D721Med (cell line): ENCODE measurements around the gene FCRLA.

Experiments used
- DNase-seq: peaks from one replicate; pipeline ENCODE4 v3.0.0; 2011; ENCODE audit warnings: low spot score; ENCODE audit not compliant: insufficient read length
- FAIRE-seq: peaks from 2 replicates; lab custom pipeline; 2011; peaks lifted over from hg19 to GRCh38; lab: Jason Lieb, UNC
- TF ChIP-seq, protein P1 (sequence below): IDR thresholded peaks from 2 replicates; pipeline ENCODE4 v1.5.1; 2012; ENCODE audit warnings: mild to moderate bottlenecking, control low read depth; ENCODE audit not compliant: insufficient read depth; ENCODE audit errors: missing control alignments

The FCRLA gene

DNA sequence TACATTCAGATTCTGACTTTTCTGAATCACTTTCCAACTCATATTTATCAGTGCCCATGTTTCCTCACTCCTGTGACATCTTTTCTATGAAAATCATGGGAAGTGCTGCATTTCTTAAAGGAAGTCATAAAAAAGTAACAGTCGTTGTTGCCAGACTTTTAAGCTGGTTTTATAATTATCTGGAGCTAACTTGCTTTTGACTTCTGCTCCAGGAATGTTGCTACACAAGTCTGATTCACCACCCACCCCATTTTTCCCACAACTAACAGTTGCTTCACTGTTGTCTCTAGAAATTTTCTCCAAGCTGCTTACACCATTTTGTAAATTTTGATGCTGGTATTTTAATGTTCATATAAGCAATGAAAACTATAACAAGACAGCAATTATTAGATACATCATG, 26.5 kb downstream of the FCRLA start:
- TF ChIP-seq, protein P1, sequence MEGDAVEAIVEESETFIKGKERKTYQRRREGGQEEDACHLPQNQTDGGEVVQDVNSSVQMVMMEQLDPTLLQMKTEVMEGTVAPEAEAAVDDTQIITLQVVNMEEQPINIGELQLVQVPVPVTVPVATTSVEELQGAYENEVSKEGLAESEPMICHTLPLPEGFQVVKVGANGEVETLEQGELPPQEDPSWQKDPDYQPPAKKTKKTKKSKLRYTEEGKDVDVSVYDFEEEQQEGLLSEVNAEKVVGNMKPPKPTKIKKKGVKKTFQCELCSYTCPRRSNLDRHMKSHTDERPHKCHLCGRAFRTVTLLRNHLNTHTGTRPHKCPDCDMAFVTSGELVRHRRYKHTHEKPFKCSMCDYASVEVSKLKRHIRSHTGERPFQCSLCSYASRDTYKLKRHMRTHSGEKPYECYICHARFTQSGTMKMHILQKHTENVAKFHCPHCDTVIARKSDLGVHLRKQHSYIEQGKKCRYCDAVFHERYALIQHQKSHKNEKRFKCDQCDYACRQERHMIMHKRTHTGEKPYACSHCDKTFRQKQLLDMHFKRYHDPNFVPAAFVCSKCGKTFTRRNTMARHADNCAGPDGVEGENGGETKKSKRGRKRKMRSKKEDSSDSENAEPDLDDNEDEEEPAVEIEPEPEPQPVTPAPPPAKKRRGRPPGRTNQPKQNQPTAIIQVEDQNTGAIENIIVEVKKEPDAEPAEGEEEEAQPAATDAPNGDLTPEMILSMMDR: no peak
- FAIRE-seq (no peak), DNase-seq (no peak)

DNA sequence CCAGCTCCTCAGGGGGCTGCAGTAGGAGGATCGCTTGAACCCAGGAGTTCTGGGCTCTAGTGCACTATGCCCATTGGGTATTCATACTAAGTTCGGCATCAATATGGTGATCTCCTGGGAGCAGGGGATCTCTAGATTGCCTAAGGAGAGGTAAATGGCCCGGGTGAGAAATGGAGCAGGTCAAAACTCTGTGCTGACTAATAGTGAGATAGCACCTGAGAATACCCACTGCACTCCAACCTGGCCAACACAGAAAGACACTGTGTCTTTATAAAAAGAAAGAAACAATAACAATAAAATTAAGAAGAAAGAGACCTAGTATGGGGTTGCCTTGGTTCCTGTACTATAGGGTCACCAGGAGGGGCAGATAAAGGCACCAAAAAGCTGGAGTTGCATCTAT, 28.8 kb downstream of the FCRLA start:
- DNase-seq (no peak), FAIRE-seq (no peak)
- TF ChIP-seq, protein P1: no peak

DNA sequence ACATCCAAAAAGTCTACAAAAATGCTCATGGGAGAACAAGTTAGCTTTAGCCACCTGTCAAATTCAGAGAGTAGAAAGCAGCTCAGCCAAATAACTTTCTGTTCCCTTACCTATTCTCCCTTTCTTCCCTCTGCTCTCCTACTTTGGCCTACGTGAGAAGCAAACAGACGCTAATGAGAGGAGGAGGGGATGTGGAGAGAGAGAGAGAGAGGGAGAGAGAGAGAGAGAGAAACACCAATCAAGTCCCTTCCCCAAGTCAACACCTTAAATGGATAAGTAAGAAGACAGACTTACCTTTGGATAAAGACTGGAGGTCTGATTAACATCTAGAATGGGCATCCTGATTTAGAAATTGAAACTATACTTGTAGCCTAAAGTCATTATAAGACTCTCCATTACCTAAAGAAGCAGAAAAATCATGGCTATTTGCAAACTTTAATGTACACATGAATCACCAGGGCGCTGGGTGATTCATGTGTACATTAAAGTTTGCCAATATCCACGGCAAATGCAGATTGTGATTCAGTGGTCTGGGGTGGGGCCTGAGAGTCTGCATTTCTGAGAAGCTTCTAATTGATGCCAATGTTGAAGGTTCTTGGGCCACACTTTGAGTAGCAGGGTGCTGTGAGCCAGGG, 29.4 kb downstream of the FCRLA start:
- TF ChIP-seq, protein P1: no peak
- DNase-seq (no peak), FAIRE-seq (no peak)

DNA sequence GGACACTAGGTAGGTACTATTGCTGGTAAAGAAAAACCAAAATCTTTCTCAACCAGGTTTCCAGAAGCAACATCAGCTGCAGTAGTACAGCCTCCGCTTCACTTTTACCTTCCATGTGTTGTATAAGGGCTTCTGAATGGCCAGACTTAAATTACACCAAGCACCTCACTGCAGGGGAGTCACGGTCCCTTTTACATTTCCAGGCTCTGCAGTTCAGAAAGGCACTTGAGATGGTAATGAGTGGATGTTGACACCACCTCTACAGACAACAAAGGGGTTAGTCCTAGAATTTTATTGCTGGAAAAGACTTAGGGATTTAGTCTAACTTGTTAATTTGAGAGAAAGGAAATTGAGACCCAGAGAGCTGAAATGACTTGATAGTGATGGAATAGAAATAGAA, 30.6 kb downstream of the FCRLA start:
- TF ChIP-seq, protein P1: no peak
- no peak for DNase-seq
- FAIRE-seq: no peak

DNA sequence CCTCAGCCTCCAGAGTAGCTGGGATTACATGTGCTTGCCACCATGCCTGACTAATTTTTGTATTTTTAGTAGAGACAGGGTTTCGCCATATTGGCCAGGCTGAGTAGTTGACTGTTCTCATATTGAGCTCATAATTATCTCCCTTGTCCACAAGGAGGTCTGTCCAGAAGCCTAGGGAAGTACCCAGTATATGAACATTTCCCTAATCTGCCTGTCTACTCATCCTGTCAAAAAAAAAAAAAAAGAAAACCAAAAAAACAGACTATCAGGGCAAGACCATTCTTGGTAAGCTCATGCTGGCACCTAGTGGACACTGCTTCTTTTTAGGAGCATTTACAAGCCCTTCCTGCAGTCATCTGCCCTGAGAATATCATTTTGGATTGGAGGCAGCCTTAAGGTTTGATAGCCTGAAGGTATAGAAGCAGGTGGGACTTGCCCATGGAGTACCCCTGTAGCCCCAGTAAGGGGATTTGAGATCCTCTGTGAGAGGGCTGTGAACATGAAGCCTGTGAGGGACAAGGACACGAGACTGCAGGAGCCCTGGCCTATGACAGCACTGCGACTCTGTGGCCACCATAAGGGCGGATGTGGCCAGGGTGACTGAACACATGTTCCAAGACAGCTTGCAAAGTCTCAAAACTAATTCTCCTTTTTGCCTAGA, 31.7 kb downstream of the FCRLA start:
- FAIRE-seq: no peak
- TF ChIP-seq, protein P1: peak; percentile 60
- DNase-seq: no peak

DNA sequence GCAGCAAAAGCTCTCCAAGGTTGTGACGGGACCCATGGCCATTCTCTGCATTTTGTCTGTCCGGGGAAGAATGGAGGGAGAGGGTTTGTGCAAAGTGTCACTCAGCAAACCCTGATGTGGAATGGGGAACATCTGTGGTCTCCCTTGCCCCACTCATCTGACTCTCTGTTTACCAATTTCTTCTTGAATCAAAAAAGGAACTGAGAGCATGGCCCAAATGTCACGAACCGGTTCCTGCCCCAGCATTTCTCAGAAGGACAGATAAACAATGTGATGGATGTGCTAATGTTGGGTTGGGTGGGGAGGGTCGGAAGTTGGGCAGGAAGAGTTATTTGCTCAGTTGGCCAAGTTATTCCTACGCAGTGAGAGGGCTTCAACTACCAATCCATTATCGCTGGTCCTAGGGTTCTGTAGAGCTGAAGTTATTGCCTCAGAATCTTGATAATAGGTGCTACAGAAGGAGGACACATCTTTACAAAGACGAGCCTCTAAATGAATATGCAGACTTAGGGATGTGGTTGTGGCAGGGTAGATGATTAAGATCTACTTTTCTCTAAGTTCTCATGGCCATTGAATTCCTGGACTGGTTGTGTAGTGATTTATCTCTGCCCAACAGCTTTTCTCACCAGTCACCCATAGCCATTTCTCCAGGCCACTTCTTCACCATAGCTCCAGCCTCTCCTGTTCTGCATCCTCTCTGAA, 33.0 kb downstream of the FCRLA start:
- FAIRE-seq: no peak
- DNase-seq: no peak
- TF ChIP-seq, protein P1: no peak
